Vagina (tissue), 2 donors: ENCODE measurements around the gene MALRD1. TPM values are rescaled to one million over a fixed set of nuclear protein-coding genes. Genes with fewer than 3 reads are reported as not detected.
"Not testable (repeated sequence)": the region's sequence is repeated elsewhere in the genome, so short reads cannot be mapped to it uniquely, and the experiment has no call there.

ENCODE experiments used
- DNase-seq, 2 donors: peaks; one replicate each; pipeline ENCODE4 v3.0.0-alpha.2; 2017; ENCODE audit errors: extremely low spot score in 2 of 2
- H3K27ac ChIP-seq: fragments of 200-600 bp; sonication (generic); one replicate; pipeline ENCODE4 v1.5.1; 2019
- H3K27me3 ChIP-seq: fragments of 200-600 bp; sonication (generic); one replicate; pipeline ENCODE4 v1.5.1; 2019
- H3K36me3 ChIP-seq, 2 donors: fragments of 200-600 bp; sonication (generic); one replicate each; pipeline ENCODE4 v1.5.1; 2017 to 2019
- H3K4me1 ChIP-seq: fragments of 200-600 bp; sonication (generic); one replicate; pipeline ENCODE4 v1.5.1; 2019
- H3K4me3 ChIP-seq, 2 donors: fragments of 200-600 bp; sonication (generic); 1 replicate in 1 of 2; 2 replicates in 1 of 2; pipeline ENCODE4 v1.5.1; 2016 to 2019
- H3K9me3 ChIP-seq: fragments of 200-600 bp; sonication (generic); one replicate; pipeline ENCODE4 v1.5.1; 2019
- CTCF ChIP-seq, 3 experiments: fragments of 450-650 bp in 2 of 3; fragments of 200-600 bp in 1 of 3; sonication (generic) in 1 of 3; IDR thresholded peaks; one replicate each; pipeline ENCODE4 v1.5.1; 2017 to 2019; ENCODE audit warnings: antibody characterized with exemption in 3 of 3, mild to moderate bottlenecking in 2 of 3, moderate library complexity in 2 of 3
- POLR2A ChIP-seq, 2 donors: fragments of 450-650 bp; IDR thresholded peaks; one replicate each; pipeline ENCODE4 v1.6.1; 2017; ENCODE audit warnings: antibody characterized with exemption in 2 of 2, mild to moderate bottlenecking in 2 of 2, moderate library complexity in 2 of 2
- POLR2AphosphoS5 ChIP-seq, 2 donors: sonication (generic); formaldehyde crosslinking; IDR thresholded peaks; one replicate each; pipeline ENCODE4 v1.9.0; 2017; ENCODE audit warnings: antibody characterized with exemption in 2 of 2, mild to moderate bottlenecking in 2 of 2, low read depth in 1 of 2; ENCODE audit not compliant: insufficient read depth in 1 of 2
- intact Hi-C: fragments of 100-400 bp; cut with DNase I; formaldehyde crosslinking; loops from one replicate; pipeline ENCODE4 v1.15.1; 2023
- total RNA-seq: library from RNA; depleted of rRNA; stranded (reverse); fragments of >200 nt; gene quantifications from one replicate; pipeline ENCODE4 v1.2.3, GENCODE V29; 2016

The MALRD1 gene
- total RNA-seq, 1 donor from 2014 or later: 2.0 TPM

DNA sequence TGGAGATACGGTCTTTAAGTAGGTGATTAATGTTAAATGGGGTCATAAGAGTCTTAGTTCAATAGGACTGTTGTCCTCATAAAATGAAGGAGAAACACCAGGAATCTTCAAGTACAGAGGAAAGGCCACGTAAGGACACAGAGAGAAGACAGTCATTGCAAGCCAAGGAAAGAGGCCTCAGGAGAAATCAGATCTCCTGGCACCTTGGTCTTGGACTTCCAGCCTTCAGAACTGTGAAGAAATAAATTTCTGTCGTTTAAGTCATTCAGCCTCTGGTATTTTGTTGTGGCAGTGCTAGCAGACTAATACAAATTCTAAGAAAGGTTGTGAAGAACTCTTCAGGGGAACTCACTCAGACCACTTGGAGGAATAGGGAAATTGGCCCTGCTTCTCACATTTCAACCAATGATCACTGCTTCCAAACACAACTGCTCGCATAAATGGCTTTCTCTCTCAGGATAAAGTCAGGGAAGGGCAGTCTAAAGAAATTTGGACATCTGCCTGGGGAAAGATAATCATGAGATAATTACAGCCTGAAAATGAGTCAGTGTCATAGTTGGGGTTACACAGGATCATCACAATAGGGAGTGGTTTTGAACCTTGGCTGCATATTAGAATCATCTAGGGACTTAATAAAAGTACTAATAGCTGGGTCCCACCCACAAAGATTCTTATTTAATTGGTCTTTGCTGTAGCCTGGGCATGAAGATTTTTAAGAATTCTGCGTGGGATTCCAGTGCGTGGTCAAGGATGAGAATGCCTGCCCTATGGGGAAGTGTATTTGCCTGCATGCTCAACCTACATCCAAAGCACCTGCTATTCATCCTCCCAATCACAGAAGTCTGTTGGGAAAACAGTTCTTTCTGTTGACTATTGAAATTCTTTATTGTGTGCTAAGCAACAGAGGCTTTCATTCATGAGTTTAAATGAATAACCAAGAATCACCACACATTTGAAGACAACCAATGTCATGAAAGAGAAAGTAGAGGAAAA lies 457.0 kb downstream of the MALRD1 start:
- Histone ChIP-seq H3K27me3 (no peaks in the 10 kb centered on the region), H3K27ac (no peak overlapping the region), H3K36me3 (no peaks in the 10 kb centered on the region), H3K4me3 (no peak overlapping the region), H3K4me1 (peaks cover 4% of the 10 kb centered on the region), H3K9me3 (no peaks in the 10 kb centered on the region)
- TF ChIP-seq CTCF (IDR thresholded peaks at IDR 0.05) (no peak), POLR2AphosphoS5 (IDR thresholded peaks at IDR 0.05; ENCODE audit: insufficient read depth in 1 of 2, low read depth in 1 of 2) (no peak), POLR2A (IDR thresholded peaks at IDR 0.05) (no peak)
- no peak for DNase-seq
- intact Hi-C loops: no loop called here

DNA sequence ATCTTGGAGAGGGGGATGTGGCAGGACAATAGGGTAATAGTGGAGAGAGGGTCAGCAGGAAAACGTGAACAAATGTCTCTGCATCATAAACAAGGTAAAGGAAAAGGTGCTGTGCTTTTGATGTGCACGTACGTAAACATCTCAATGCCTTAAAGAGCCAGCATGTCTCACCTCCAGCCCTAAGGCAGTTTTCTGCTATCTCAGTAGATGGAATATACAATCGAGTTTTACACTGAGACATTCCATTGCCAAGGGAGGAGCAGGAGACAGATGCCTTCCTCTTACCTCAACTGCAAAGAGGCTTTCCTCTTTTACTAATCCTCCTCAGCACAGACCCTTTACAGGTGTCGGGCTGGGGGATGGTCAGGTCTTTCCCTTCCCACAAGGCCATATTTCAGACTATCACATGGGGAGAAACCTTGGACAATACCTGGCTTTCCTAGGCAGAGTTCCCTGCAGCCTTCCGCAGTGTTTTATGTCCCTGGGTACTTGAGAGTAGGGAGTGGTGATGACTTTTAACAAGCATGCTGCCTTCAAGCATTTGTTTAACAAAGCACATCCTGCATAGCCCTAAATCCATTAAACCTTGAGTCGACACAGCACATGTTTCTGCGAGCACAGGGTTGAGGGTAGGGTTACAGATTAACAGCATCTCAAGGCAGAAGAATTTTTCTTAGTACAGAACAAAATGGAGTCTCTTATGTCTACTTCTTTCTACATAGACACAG lies 461.6 kb downstream of the MALRD1 start:
- intact Hi-C loops, DNase-seq, H3K9me3 ChIP-seq, H3K4me1 ChIP-seq, H3K27me3 ChIP-seq, H3K4me3 ChIP-seq, H3K27ac ChIP-seq, H3K36me3 ChIP-seq: not testable (repeated sequence)

DNA sequence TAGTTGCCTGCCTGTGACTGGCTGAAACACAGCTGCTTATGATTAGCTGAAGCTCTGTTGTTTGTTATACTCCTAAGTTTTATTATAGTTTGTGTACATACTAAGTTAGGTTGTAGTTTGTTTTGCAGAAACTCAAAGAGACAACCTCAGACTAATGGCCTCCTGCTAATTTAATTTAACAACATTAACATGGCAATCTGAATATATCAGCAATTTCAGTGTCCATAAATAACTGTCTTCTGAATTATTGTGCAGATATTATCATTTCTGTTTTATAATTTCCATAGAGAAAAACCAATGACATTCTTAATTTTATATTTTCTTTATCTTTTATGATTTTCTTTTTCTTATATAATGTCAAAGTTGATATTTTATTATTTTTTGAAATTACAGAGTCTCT lies 469.5 kb downstream of the MALRD1 start:
- no peaks in the 10 kb centered on the region for H3K4me1 ChIP-seq
- no peaks in the 10 kb centered on the region for H3K36me3 ChIP-seq
- no peaks in the 10 kb centered on the region for H3K9me3 ChIP-seq
- TF ChIP-seq CTCF (IDR thresholded peaks at IDR 0.05) (no peak), POLR2A (IDR thresholded peaks at IDR 0.05) (no peak), POLR2AphosphoS5 (IDR thresholded peaks at IDR 0.05; ENCODE audit: insufficient read depth in 1 of 2, low read depth in 1 of 2) (no peak)
- H3K27me3 ChIP-seq: no peaks in the 10 kb centered on the region
- intact Hi-C loops: no loop called here
- no peak for DNase-seq
- no peak overlapping the region for H3K27ac ChIP-seq
- H3K4me3 ChIP-seq: no peak overlapping the region

DNA sequence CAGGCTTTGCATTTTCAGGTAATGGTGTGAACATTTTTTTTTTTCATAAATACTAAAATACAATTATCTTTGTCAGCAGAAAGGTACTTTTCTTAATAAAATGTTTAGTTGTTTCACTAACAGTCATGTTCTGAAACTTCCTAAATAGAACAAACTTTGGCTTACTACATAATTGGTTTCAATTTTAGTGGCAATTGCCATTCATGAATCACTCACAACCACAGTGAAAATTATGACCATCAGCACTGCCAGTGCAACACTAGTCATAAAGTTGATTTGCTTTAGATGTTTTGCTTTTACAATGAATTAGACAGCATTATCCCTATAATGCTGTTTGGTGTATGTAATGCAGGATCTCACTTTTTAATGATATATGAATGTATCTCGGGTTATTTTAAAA lies 470.0 kb downstream of the MALRD1 start:
- Histone ChIP-seq H3K9me3 (no peaks in the 10 kb centered on the region), H3K27ac (no peak overlapping the region), H3K27me3 (no peaks in the 10 kb centered on the region), H3K4me1 (no peaks in the 10 kb centered on the region), H3K36me3 (no peaks in the 10 kb centered on the region), H3K4me3 (no peak overlapping the region)
- intact Hi-C loops: no loop called here
- TF ChIP-seq POLR2A (IDR thresholded peaks at IDR 0.05): no peak
- TF ChIP-seq CTCF (IDR thresholded peaks at IDR 0.05): no peak
- no peak for TF ChIP-seq POLR2AphosphoS5 (IDR thresholded peaks at IDR 0.05; ENCODE audit: insufficient read depth in 1 of 2, low read depth in 1 of 2)
- DNase-seq: no peak

DNA sequence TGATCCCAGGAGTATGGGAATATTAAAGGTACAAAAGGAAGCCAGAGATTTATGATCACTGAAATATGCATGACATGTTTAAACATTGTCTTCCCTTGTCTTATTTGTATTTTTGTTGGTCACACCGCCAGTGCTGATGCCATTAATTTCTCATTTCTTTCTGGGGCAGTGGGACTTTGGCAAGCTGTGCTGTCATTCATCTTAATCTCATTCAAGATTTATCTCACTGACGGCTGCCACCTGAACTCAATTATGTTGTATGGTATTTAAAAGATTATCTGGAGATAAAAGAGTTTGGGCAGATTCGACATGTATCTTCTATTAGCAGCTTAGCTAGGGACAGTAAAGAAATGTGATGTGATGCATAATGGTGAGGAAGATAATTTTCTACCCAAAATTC lies 482.7 kb downstream of the MALRD1 start:
- no peak overlapping the region for H3K27ac ChIP-seq
- no peaks in the 10 kb centered on the region for H3K27me3 ChIP-seq
- H3K4me1 ChIP-seq: no peaks in the 10 kb centered on the region
- no peak for DNase-seq
- H3K36me3 ChIP-seq: no peaks in the 10 kb centered on the region
- intact Hi-C loops: no loop called here
- no peak overlapping the region for H3K4me3 ChIP-seq
- TF ChIP-seq CTCF (IDR thresholded peaks at IDR 0.05) (no peak), POLR2AphosphoS5 (IDR thresholded peaks at IDR 0.05; ENCODE audit: insufficient read depth in 1 of 2, low read depth in 1 of 2) (no peak), POLR2A (IDR thresholded peaks at IDR 0.05) (no peak)
- H3K9me3 ChIP-seq: no peaks in the 10 kb centered on the region
